Caki2 (cell line): Measurements from ENCODE around the gene MARS1. TPM values are rescaled to one million over a fixed set of nuclear protein-coding genes. Genes with fewer than 3 reads are reported as not detected.

Source experiments
- DNase-seq: peaks from one replicate; pipeline ENCODE4 v3.0.0-alpha.2; 2015; ENCODE audit warnings: low read depth
- in situ Hi-C: cut with HindIII; loops from 2 replicates; pipeline ENCODE4 v1.10.0; 2016; ENCODE audit warnings: low sequenced_read_pairs, low pct_unique_long_range_greater_than_20kb, mixed read lengths
- total RNA-seq: library from RNA; depleted of rRNA; stranded (reverse); fragments of >200 nt; shearing (Covaris generic); gene quantifications from 2 replicates; pipeline ENCODE4 v1.2.3, GENCODE V29; 2014; ENCODE audit warnings: low replicate concordance

The MARS1 gene
- total RNA-seq, 1 experiment from 2014 or later = 285 TPM

- DNase-seq = peak; percentile 100
- in situ Hi-C loops = no loop called here
Measured at GRCh38 chr12:57520053-57520818, 32.4 kb downstream of the MARS1 start, which contains the start of gene DDIT3. DDIT3 (minus strand) TSS chr12:57520514; CDS start chr12:57517406, 3,108 bp downstream.

- DNase-seq = no peak
- in situ Hi-C loops = no loop called here
Measured at GRCh38 chr12:57521525-57522010, 33.7 kb downstream of the MARS1 start.

GRCh38 chr12:57522011-57522886 is 34.4 kb downstream of the MARS1 start, which contains the start of gene MBD6:
MBD6 (plus strand) TSS chr12:57522824; CDS start chr12:57524304, 1,480 bp downstream.
- peak; percentile 90 for DNase-seq
- in situ Hi-C loops = no loop called here

GRCh38 chr12:57522887-57523705 is 35.2 kb downstream of the MARS1 start:
- in situ Hi-C loops = no loop called here
- peak; percentile 48 for DNase-seq

- no peak for DNase-seq
- in situ Hi-C loops = no loop called here
Measured at GRCh38 chr12:57523706-57524614, 36.1 kb downstream of the MARS1 start.

- in situ Hi-C loops = no loop called here
Measured at GRCh38 chr12:57524814-57525614, 37.1 kb downstream of the MARS1 start.

GRCh38 chr12:57525615-57526383 is 37.9 kb downstream of the MARS1 start:
- DNase-seq = no peak
- in situ Hi-C loops = no loop called here

More at GRCh38 chr12:57524814-57525614, 37.1 kb downstream of the MARS1 start:
- no peak for DNase-seq

- in situ Hi-C loops = no loop called here
- DNase-seq = no peak
Measured at GRCh38 chr12:57526477-57527126, 38.7 kb downstream of the MARS1 start.

- no peak for DNase-seq
Measured at GRCh38 chr12:57527184-57527583, 39.3 kb downstream of the MARS1 start.

GRCh38 chr12:57528176-57528575 is 40.3 kb downstream of the MARS1 start:
- in situ Hi-C loops = no loop called here
- DNase-seq = no peak

More at GRCh38 chr12:57527184-57527583, 39.3 kb downstream of the MARS1 start:
- in situ Hi-C loops = no loop called here

- in situ Hi-C loops = no loop called here
- no peak for DNase-seq
Measured at GRCh38 chr12:57528831-57529555, 41.1 kb downstream of the MARS1 start.

- no peak for DNase-seq
- in situ Hi-C loops = no loop called here
Measured at GRCh38 chr12:57529831-57530230, 42.0 kb downstream of the MARS1 start.

- in situ Hi-C loops = no loop called here
Measured at GRCh38 chr12:57530396-57531142, 42.7 kb downstream of the MARS1 start.

GRCh38 chr12:57531836-57532235 is 44.0 kb downstream of the MARS1 start:
- DNase-seq = no peak
- in situ Hi-C loops = no loop called here

More at GRCh38 chr12:57530396-57531142, 42.7 kb downstream of the MARS1 start:
- DNase-seq = no peak
